GM13976 (cell line): ENCODE results near the gene MRGPRE.

ENCODE experiments used
- DNase-seq: peaks from one replicate; pipeline ENCODE4 v3.0.0; 2012; ENCODE audit warnings: low spot score
- in situ Hi-C: fragments of 300-500 bp; cut with MboI; formaldehyde crosslinking; loops from one replicate; pipeline ENCODE4 v1.12.0; 2022; ENCODE audit warnings: low sequenced_read_pairs, mixed read lengths, inconsistent platforms; ENCODE audit not compliant: unreplicated experiment
- TF ChIP-seq, protein P1 (sequence below): IDR thresholded peaks from 2 replicates; pipeline ENCODE4 v1.5.1; 2012; ENCODE audit warnings: borderline replicate concordance, mild to moderate bottlenecking; ENCODE audit not compliant: insufficient read depth; ENCODE audit errors: extremely low read depth, missing control alignments, control extremely low read depth

The MRGPRE gene

GRCh38 chr11:3221408-3222002 is 10.7 kb downstream of the MRGPRE start:
- in situ Hi-C loops: no loop called here
- TF ChIP-seq, protein P1, sequence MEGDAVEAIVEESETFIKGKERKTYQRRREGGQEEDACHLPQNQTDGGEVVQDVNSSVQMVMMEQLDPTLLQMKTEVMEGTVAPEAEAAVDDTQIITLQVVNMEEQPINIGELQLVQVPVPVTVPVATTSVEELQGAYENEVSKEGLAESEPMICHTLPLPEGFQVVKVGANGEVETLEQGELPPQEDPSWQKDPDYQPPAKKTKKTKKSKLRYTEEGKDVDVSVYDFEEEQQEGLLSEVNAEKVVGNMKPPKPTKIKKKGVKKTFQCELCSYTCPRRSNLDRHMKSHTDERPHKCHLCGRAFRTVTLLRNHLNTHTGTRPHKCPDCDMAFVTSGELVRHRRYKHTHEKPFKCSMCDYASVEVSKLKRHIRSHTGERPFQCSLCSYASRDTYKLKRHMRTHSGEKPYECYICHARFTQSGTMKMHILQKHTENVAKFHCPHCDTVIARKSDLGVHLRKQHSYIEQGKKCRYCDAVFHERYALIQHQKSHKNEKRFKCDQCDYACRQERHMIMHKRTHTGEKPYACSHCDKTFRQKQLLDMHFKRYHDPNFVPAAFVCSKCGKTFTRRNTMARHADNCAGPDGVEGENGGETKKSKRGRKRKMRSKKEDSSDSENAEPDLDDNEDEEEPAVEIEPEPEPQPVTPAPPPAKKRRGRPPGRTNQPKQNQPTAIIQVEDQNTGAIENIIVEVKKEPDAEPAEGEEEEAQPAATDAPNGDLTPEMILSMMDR: no peak

DNA sequence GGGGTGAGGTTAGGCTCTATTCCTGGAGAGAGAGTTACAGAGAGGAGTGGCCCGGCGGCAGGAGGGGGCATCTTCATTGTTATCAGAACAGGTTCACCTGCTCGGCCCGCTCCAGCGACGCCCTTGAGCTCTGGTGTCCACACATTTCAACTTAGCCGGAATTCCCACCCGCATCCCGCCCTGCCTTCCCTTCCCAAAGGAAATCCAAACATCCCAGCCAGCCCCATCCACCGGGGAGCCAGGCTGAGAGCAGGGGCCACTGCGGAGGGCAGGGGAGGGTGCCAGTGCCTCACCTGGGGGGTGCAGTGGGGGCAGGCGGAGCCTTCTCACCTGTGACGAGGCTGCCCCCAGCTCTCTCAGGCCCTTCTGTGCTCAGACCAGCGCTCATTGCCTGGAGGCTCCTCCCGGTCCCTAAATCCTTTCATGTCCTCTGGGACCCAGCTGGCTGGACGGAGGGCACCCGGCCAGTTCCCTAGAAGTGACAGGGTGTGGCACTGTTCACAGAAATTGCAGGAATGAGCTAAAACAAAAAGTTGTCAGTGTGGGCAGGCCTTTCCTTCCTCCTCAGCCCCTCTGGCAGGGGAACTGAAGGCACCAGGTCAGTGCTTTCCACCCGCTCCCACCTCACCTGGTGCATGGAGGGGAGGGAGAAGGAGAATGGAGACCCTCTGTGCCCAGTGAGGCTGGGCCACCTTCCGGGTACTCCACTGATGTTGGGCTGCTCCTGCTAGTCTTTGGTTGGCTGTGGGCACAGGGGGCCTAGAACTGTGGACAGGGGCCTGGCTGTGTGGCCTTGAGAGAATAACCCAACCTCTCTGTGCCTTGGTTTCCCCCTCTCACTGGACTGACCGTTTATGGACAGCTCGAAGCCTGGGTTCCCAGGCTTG is 11.5 kb downstream of the MRGPRE start:
- TF ChIP-seq, protein P1: no peak
- DNase-seq: peak; percentile 18
- in situ Hi-C loops: no loop called here

More at GRCh38 chr11:3221408-3222002, 10.7 kb downstream of the MRGPRE start:
- no peak for DNase-seq

GRCh38 chr11:3220101-3220500 is 12.1 kb downstream of the MRGPRE start:
- TF ChIP-seq, protein P1: no peak
- in situ Hi-C loops: no loop called here

GRCh38 chr11:3219281-3219892 is 12.8 kb downstream of the MRGPRE start:
- in situ Hi-C loops: no loop called here
- peak; percentile 27 for DNase-seq

More at GRCh38 chr11:3220101-3220500, 12.1 kb downstream of the MRGPRE start:
- peak; percentile 7 for DNase-seq

DNA sequence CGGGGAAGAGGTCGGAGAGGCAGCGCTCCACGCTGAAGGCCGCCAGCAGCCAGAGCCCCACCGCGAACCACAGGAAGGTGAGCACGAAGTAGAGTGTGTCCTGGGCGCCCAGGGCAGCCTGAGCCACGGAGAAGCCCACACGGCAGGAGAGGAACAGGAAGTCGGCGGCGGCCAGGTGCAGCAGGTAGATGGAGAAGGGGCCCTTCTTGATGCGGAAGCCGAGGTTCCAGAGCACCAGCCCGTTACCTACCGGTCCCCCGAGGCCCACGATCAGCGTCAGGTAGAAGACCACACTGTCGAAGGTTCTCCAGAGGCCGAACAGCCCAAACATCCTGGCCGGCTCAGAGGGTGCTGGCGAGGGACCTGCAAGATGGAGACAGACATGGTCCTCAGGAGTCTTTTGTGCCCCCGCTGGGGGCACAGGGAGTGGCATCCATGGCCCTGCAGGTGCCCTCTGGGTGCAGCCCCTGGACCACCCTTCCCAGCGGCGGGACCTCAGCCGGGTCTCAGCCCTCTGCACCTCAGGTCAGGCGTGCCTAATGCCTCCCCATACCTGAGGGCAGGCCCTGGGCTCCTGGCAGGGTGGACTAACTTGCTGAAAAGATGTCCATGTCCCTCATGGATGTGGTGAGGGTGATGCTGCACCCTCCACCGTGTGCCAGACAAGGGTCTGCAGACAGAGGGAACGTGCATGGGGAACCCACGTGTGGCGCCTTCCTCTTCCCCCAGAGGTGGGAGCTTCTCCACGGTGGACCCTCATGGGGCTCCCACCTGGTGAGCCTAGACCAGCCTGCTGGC is 13.5 kb downstream of the MRGPRE start, which contains the start of gene MRGPRG:
MRGPRG (minus strand) TSS at position 331 of the 798 bp plus-strand sequence; CDS start at position 331, 0 bp downstream.
- no peak for DNase-seq
- TF ChIP-seq, protein P1: no peak
- in situ Hi-C loops: no loop called here

More at GRCh38 chr11:3219281-3219892, 12.8 kb downstream of the MRGPRE start:
- TF ChIP-seq, protein P1: no peak
